Measurements from ENCODE around the gene SDK1. TPM values are rescaled to one million over a fixed set of nuclear protein-coding genes. Genes with fewer than 3 reads are reported as not detected.

The SDK1 gene
- total and polyA plus RNA-seq, 2 of the 8 experiments (the other 6 are each of a cell fraction or from before 2014, with no cell fraction given): 3.3 to 7.2 TPM

DNA sequence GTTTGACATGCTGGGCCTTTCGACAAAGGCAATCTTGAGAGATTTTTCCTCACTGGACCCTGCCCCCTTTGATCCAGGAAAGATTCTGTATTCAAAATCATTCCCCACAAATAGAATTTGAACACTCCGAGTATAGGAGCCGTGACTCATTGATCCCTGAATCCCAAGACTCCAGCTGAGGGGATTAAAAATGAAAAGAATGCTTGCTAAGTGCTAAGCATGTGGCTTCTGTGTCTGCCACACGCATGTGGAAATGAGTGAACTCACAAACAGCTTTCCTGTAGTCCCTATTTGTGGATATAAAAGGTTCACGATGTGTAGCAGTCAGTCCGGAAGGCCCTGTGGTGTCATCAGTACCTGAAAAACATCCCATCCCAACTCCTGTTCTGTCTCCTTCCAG lies 674.3 kb downstream of the SDK1 start:
- Histone ChIP-seq H3K79me1 (ENCODE audit: low read depth, low read length) (no peaks in the 10 kb centered on the region), H4K5ac (ENCODE audit: insufficient read length, low read depth, low read length) (no peak overlapping the region), H2AK5ac (ENCODE audit: low read depth, low read length) (no peak overlapping the region), H2BK12ac (ENCODE audit: low read depth, low read length) (no peak overlapping the region), H3K18ac (ENCODE audit: extremely low read depth, low read length) (no peak overlapping the region), H3K23me2 (ENCODE audit: low read depth, low read length) (no peaks in the 10 kb centered on the region), H2BK120ac (replicated peaks; ENCODE audit: low read depth, low read length) (no peak overlapping the region), H4K91ac (replicated peaks; ENCODE audit: insufficient read length, low read length) (no peak overlapping the region), H3K4ac (replicated peaks; ENCODE audit: insufficient read length, low read depth, low read length) (no peak overlapping the region), H3K27ac (ENCODE audit: low read depth, low read length) (no peak overlapping the region), H2BK15ac (ENCODE audit: low read length) (no peak overlapping the region), H2BK20ac (ENCODE audit: low read length) (no peak overlapping the region), H3K4me1 (replicated peaks in 1 of 4; ENCODE audit: control insufficient read depth in 3 of 4, insufficient read depth in 4 of 4, low read length in 3 of 4) (peaks cover 1 to 11% (median 7%) of the 10 kb centered on the region in 4 experiments; a peak in 5 of 7 replicates), H3K36me3 (ENCODE audit: control insufficient read depth in 2 of 4, insufficient read depth in 4 of 4, low read length in 3 of 4) (no peaks in the 10 kb centered on the region), H3K79me2 (ENCODE audit: control insufficient read depth in 1 of 2, insufficient read depth in 2 of 2, low read length in 2 of 2) (no peaks in the 10 kb centered on the region), H4K8ac (ENCODE audit: extremely low read depth, insufficient read depth, low read length) (no peak overlapping the region), H2BK5ac (ENCODE audit: low read depth, low read length) (no peak overlapping the region), H3K9me3 (ENCODE audit: insufficient read depth in 2 of 2, low read depth in 1 of 2, low read length in 1 of 2) (no peaks in the 10 kb centered on the region; a peak in 1 of 4 replicates), H3K4me2 (ENCODE audit: insufficient read depth in 1 of 2, low read depth in 2 of 2, low read length in 2 of 2) (no peak overlapping the region), H4K20me1 (replicated peaks in 1 of 2; ENCODE audit: control insufficient read depth in 1 of 2, insufficient read depth in 2 of 2, low read length in 2 of 2) (no peaks in the 10 kb centered on the region), H3K14ac (ENCODE audit: insufficient read length) (no peak overlapping the region), H2AFZ (ENCODE audit: low read length) (no peak overlapping the region), H3K4me3 (ENCODE audit: extremely low read depth in 1 of 4, insufficient read depth in 2 of 4, low read depth in 3 of 4, low read length in 4 of 4) (no peak overlapping the region), H3K27me3 (replicated peaks in 1 of 4; ENCODE audit: control insufficient read depth in 3 of 4, extremely low read depth in 1 of 4, insufficient read depth in 3 of 4, low read length in 3 of 4) (no peaks in the 10 kb centered on the region), H3K56ac (replicated peaks; ENCODE audit: insufficient read length, low read depth, low read length) (no peak overlapping the region), H3K9ac (replicated peaks in 1 of 4; ENCODE audit: extremely low read depth in 1 of 4, low read depth in 3 of 4, low read length in 3 of 4) (no peak overlapping the region), H3K23ac (ENCODE audit: insufficient read length) (no peak overlapping the region)
- ChIA-PET POLR2A (ENCODE audit: partially characterized antibody) (no interaction called here), CTCF (ENCODE audit: partially characterized antibody) (interaction anchor here (1.0 kb wide), 1 partner anchor 65 kb away, joined by 3 read pairs; no protein-coding TSS in a partner anchor)
- no peak for FAIRE-seq
- 92% methylated on average over 6 of the region's 6 CpGs; no CpG with 5 or more reads in 1 of the 2 experiments for WGBS, 2 experiments (ENCODE audit: extremely low coverage in 1 of 2, insufficient coverage in 1 of 2, insufficient read length in 1 of 2, insufficient replicate concordance in 2 of 2, low coverage in 1 of 2, low lambda C conversion rate in 2 of 2, missing lambda C conversion rate in 1 of 2)
- TF ChIP-seq CHD2 (IDR thresholded peaks at IDR 0.05; ENCODE audit: low read length) (no peak), YY1 (IDR thresholded peaks at IDR 0.05; ENCODE audit: low read depth, low read length) (no peak), KDM4A (IDR thresholded peaks at IDR 0.05; ENCODE audit: low read depth, low read length, severe bottlenecking) (no peak), ATF3 (IDR thresholded peaks at IDR 0.05; ENCODE audit: insufficient read depth, low read depth, low read length) (no peak), SIN3A (conservative IDR thresholded peaks at IDR 0.05 in 1 of 2, IDR thresholded peaks at IDR 0.05 in 1 of 2; ENCODE audit: low read depth in 1 of 2, low read length in 2 of 2) (no peak), KDM1A (IDR thresholded peaks at IDR 0.05; ENCODE audit: borderline replicate concordance, low read length) (no peak)
- TF ChIP-seq, protein P1, sequence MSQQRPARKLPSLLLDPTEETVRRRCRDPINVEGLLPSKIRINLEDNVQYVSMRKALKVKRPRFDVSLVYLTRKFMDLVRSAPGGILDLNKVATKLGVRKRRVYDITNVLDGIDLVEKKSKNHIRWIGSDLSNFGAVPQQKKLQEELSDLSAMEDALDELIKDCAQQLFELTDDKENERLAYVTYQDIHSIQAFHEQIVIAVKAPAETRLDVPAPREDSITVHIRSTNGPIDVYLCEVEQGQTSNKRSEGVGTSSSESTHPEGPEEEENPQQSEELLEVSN (IDR thresholded peaks at IDR 0.05): no peak
- DNase-seq (ENCODE audit: low read depth in 1 of 2, low spot score in 2 of 2): no peak
